ENCODE data around the gene PIBF1.

DNA sequence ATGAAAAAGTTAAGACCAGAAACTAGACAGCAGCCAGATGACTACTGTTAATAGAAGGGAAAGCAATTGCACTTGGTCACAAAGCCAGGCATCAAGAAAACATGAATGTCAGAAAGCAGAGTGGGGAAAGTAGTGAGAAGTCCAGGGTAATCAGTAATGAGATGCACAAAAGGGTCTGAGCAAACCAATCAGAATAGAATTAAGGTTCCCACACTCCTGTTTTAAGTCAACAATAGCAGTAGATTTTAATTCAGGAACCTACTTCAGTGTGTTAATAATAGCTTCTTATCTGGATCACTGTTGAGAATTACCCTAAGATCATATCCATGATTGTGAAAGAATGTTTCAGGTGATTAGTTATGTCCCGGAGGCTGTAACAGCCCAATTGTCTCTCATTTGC, 204.3 kb downstream of the PIBF1 start:
- TF ChIP-seq CTCF (IDR thresholded peaks at IDR 0.05) (no peak), POLR2A (IDR thresholded peaks at IDR 0.05) (no peak)
